WTC11 (cell line): ENCODE results near the gene FAM107B. TPM values are rescaled to one million over a fixed set of nuclear protein-coding genes. Genes with fewer than 3 reads are reported as not detected.

Experiments
- ATAC-seq: fragments of 200-7000 bp; cut with Tn5 transposase; 2 replicates; pipeline ENCODE4 v1.10.0; 2021; ENCODE audit warnings: mild to moderate bottlenecking, moderate library complexity
- CTCF ChIA-PET: fragments of 300-600 bp; sonication (Branson Sonifier 250); formaldehyde crosslinking; loops from one replicate; lab custom pipeline; 2021; ENCODE audit warnings: antibody characterized with exemption; lab: Charles Lee
- POLR2A ChIA-PET: fragments of 350-600 bp; sonication (Branson Sonifier 250); formaldehyde crosslinking; loops from one replicate; lab custom pipeline; 2021; ENCODE audit warnings: antibody characterized with exemption; lab: Charles Lee
- DNase-seq: peaks from one replicate; pipeline ENCODE4 v3.0.0; 2021; ENCODE audit warnings: low spot score
- H3K27ac Mint-ChIP-seq: 2 replicates; pipeline ENCODE4 v1.8.0; 2021; ENCODE audit warnings: mixed read lengths
- H3K27me3 Mint-ChIP-seq: 2 replicates; pipeline ENCODE4 v1.8.0; 2021; ENCODE audit warnings: low read depth, mild to moderate bottlenecking, moderate library complexity, mixed read lengths
- H3K36me3 Mint-ChIP-seq: 2 replicates; pipeline ENCODE4 v1.8.0; 2021; ENCODE audit warnings: mixed read lengths
- H3K4me1 Mint-ChIP-seq: 2 replicates; pipeline ENCODE4 v1.8.0; 2022; ENCODE audit warnings: mixed read lengths
- H3K4me3 Mint-ChIP-seq: 2 replicates; pipeline ENCODE4 v1.8.0; 2021; ENCODE audit warnings: mild to moderate bottlenecking, moderate library complexity, mixed read lengths
- H3K9me3 Mint-ChIP-seq: 2 replicates; pipeline ENCODE4 v1.8.0; 2021; ENCODE audit warnings: mixed read lengths
- CBFB ChIP-seq: sonication (generic); formaldehyde crosslinking; IDR thresholded peaks from 2 replicates; pipeline ENCODE4 v1.8.1; 2022; ENCODE audit warnings: mild to moderate bottlenecking, low read depth, missing genetic modification reagents
- FOXP4 ChIP-seq: sonication (generic); formaldehyde crosslinking; IDR thresholded peaks from 2 replicates; pipeline ENCODE4 v1.8.0; 2022; ENCODE audit warnings: mild to moderate bottlenecking, missing genetic modification reagents
- GABPB1 ChIP-seq: sonication (generic); formaldehyde crosslinking; IDR thresholded peaks from 2 replicates; pipeline ENCODE4 v1.8.1; 2023; ENCODE audit warnings: mild to moderate bottlenecking, missing genetic modification reagents
- IRF1 ChIP-seq: sonication (generic); formaldehyde crosslinking; IDR thresholded peaks from 2 replicates; pipeline ENCODE4 v1.8.0; 2023; ENCODE audit warnings: missing genetic modification reagents
- KAT7 ChIP-seq: sonication (generic); formaldehyde crosslinking; IDR thresholded peaks from 2 replicates; pipeline ENCODE4 v1.8.1; 2023; ENCODE audit warnings: missing genetic modification reagents, mild to moderate bottlenecking, borderline replicate concordance
- MYBL2 ChIP-seq: sonication (generic); formaldehyde crosslinking; IDR thresholded peaks from 2 replicates; pipeline ENCODE4 v1.8.1; 2023; ENCODE audit warnings: mild to moderate bottlenecking, moderate library complexity, missing genetic modification reagents
- NR1H2 ChIP-seq: sonication (generic); formaldehyde crosslinking; IDR thresholded peaks from 2 replicates; pipeline ENCODE4 v1.9.0; 2021; ENCODE audit warnings: mild to moderate bottlenecking, moderate library complexity, missing genetic modification reagents
- NR2C2 ChIP-seq: sonication (generic); formaldehyde crosslinking; IDR thresholded peaks from 2 replicates; pipeline ENCODE4 v1.8.0; 2022; ENCODE audit warnings: mild to moderate bottlenecking, missing genetic modification reagents
- PRRX2 ChIP-seq: fragments of 250-450 bp; sonication (Bioruptor Pico); IDR thresholded peaks from 2 replicates; pipeline ENCODE4 v1.8.0; 2021; ENCODE audit warnings: mild to moderate bottlenecking
- TEAD1 ChIP-seq: sonication (generic); formaldehyde crosslinking; IDR thresholded peaks from 2 replicates; pipeline ENCODE4 v1.8.0; 2022; ENCODE audit warnings: mild to moderate bottlenecking, missing genetic modification reagents
- TEAD4 ChIP-seq: sonication (generic); formaldehyde crosslinking; IDR thresholded peaks from 2 replicates; pipeline ENCODE4 v1.8.0; 2022; ENCODE audit warnings: mild to moderate bottlenecking, missing genetic modification reagents
- TP53 ChIP-seq: sonication (generic); formaldehyde crosslinking; IDR thresholded peaks from 2 replicates; pipeline ENCODE4 v1.8.1; 2023; ENCODE audit warnings: mild to moderate bottlenecking, missing genetic modification reagents
- ZBTB21 ChIP-seq: sonication (generic); formaldehyde crosslinking; IDR thresholded peaks from 2 replicates; pipeline ENCODE4 v1.8.1; 2023; ENCODE audit warnings: mild to moderate bottlenecking, missing genetic modification reagents, borderline replicate concordance
- ZMAT4 ChIP-seq: fragments of 250-450 bp; sonication (Bioruptor Pico); IDR thresholded peaks from 2 replicates; pipeline ENCODE4 v1.9.0; 2021; ENCODE audit warnings: mild to moderate bottlenecking
- ZNF138 ChIP-seq: sonication (generic); formaldehyde crosslinking; conservative IDR thresholded peaks from 2 replicates; pipeline ENCODE4 v1.8.1; 2022; ENCODE audit warnings: mild to moderate bottlenecking, moderate library complexity, missing genetic modification reagents
- ZNF671 ChIP-seq: fragments of 250-450 bp; sonication (Bioruptor Pico); IDR thresholded peaks from 2 replicates; pipeline ENCODE4 v1.8.0; 2021; ENCODE audit warnings: mild to moderate bottlenecking
- total RNA-seq: library from RNA; stranded (reverse); gene quantifications from 3 replicates; pipeline ENCODE4 v1.2.3, GENCODE V29; 2021
- TF ChIP-seq, protein P1 (sequence below): fragments of 250-450 bp; sonication (Bioruptor Pico); IDR thresholded peaks from 2 replicates; pipeline ENCODE4 v1.9.0; 2021; ENCODE audit warnings: mild to moderate bottlenecking, borderline replicate concordance
- TF ChIP-seq, protein P2 (sequence below): sonication (generic); formaldehyde crosslinking; IDR thresholded peaks from 2 replicates; pipeline ENCODE4 v1.8.0; 2022; ENCODE audit warnings: missing genetic modification reagents

Gene FAM107B
- total RNA-seq, 1 experiment from 2014 or later: 22.4 TPM

DNA sequence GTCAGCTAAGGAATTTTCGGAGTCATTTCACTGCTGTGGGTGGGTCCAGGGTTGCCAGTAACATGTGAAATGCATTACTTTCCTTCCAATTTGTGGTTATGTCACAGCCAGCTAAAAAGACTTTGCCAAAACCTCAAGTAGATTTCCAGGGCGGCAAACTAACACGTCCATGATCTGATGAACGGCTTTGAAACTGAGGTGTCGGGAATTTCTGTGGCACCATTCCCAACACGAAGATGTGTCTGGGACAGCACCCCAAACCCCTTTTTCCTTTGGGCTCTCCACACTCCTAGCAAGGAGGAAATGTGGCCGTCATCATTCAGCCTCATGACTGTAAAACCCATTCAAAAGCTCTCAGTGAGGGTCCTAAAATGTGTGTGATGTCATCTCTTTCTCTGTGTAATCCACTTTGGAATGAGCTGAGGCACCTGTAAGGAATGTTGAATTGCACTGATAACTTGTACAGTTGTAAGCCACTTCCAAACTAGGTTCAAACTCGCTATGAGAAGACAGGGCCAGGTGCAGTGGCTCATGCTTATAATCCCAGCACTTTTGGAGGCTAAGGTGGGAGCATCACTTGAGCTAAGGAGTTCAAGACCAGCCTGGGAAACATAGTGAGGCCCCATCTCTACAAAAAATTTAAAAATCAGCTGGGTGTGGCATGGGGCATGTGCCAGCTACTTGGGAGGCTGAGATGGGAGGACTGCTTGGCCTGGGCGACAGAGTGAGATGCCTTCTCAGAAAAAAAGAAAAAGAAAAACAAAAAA lies 297.9 kb downstream of the FAM107B start:
- H3K9me3 Mint-ChIP-seq: peaks cover 13% of the 10 kb centered on the region
- H3K4me3 Mint-ChIP-seq: no peak overlapping the region
- ChIA-PET CTCF (interaction anchor here (1.4 to 5.4 kb wide), 4 partner anchors 12 to 291 kb away, joined by 3 to 60 read pairs (median 24); no protein-coding TSS in a partner anchor), POLR2A (no interaction called here)
- DNase-seq (no peak), ATAC-seq (no peak)
- H3K4me1 Mint-ChIP-seq: peaks cover 11% of the 10 kb centered on the region
- no peaks in the 10 kb centered on the region for H3K27me3 Mint-ChIP-seq
- no peak overlapping the region for H3K27ac Mint-ChIP-seq
- peaks cover 11% of the 10 kb centered on the region for H3K36me3 Mint-ChIP-seq
- TF ChIP-seq ZNF138 (CRISPR knock-in tag) (no peak), CBFB (CRISPR knock-in tag) (no peak), IRF1 (CRISPR knock-in tag) (no peak), FOXP4 (CRISPR knock-in tag) (no peak), TEAD4 (CRISPR knock-in tag) (no peak)
- TF ChIP-seq, protein P1, sequence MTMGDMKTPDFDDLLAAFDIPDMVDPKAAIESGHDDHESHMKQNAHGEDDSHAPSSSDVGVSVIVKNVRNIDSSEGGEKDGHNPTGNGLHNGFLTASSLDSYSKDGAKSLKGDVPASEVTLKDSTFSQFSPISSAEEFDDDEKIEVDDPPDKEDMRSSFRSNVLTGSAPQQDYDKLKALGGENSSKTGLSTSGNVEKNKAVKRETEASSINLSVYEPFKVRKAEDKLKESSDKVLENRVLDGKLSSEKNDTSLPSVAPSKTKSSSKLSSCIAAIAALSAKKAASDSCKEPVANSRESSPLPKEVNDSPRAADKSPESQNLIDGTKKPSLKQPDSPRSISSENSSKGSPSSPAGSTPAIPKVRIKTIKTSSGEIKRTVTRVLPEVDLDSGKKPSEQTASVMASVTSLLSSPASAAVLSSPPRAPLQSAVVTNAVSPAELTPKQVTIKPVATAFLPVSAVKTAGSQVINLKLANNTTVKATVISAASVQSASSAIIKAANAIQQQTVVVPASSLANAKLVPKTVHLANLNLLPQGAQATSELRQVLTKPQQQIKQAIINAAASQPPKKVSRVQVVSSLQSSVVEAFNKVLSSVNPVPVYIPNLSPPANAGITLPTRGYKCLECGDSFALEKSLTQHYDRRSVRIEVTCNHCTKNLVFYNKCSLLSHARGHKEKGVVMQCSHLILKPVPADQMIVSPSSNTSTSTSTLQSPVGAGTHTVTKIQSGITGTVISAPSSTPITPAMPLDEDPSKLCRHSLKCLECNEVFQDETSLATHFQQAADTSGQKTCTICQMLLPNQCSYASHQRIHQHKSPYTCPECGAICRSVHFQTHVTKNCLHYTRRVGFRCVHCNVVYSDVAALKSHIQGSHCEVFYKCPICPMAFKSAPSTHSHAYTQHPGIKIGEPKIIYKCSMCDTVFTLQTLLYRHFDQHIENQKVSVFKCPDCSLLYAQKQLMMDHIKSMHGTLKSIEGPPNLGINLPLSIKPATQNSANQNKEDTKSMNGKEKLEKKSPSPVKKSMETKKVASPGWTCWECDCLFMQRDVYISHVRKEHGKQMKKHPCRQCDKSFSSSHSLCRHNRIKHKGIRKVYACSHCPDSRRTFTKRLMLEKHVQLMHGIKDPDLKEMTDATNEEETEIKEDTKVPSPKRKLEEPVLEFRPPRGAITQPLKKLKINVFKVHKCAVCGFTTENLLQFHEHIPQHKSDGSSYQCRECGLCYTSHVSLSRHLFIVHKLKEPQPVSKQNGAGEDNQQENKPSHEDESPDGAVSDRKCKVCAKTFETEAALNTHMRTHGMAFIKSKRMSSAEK (CRISPR knock-in tag): no peak
- TF ChIP-seq, all 79 proteins: peak for 0

DNA sequence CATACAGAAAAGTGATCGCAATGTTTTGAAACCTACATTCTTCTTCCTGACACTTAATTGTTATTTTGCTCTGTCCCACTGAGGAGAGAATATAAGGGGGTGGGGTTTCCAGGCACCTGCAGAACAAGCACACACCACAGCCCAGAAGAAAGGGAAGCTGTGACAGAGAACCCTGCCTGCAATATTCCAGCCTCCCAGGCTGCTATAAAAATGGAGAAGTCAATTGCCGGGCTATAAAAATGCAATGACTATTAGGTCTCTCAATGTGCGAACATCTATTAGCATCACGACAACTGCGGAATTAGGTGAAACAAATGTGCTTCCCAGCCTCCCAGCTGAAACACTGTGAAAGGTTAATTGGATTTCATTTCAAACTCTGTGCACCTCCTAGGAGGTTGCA lies 298.7 kb downstream of the FAM107B start:
- Mint-ChIP-seq H3K4me3 (no peak overlapping the region), H3K4me1 (peaks cover 11% of the 10 kb centered on the region), H3K9me3 (peaks cover 13% of the 10 kb centered on the region), H3K27ac (no peak overlapping the region), H3K27me3 (no peaks in the 10 kb centered on the region)
- POLR2A ChIA-PET: no interaction called here
- no peak for DNase-seq
- ATAC-seq: no peak
- CTCF ChIA-PET: no interaction called here
- no peak for TF ChIP-seq NR2C2
- no peak for TF ChIP-seq ZBTB21 (CRISPR knock-in tag)
- no peak for TF ChIP-seq MYBL2 (CRISPR knock-in tag)
- TF ChIP-seq, protein P2, sequence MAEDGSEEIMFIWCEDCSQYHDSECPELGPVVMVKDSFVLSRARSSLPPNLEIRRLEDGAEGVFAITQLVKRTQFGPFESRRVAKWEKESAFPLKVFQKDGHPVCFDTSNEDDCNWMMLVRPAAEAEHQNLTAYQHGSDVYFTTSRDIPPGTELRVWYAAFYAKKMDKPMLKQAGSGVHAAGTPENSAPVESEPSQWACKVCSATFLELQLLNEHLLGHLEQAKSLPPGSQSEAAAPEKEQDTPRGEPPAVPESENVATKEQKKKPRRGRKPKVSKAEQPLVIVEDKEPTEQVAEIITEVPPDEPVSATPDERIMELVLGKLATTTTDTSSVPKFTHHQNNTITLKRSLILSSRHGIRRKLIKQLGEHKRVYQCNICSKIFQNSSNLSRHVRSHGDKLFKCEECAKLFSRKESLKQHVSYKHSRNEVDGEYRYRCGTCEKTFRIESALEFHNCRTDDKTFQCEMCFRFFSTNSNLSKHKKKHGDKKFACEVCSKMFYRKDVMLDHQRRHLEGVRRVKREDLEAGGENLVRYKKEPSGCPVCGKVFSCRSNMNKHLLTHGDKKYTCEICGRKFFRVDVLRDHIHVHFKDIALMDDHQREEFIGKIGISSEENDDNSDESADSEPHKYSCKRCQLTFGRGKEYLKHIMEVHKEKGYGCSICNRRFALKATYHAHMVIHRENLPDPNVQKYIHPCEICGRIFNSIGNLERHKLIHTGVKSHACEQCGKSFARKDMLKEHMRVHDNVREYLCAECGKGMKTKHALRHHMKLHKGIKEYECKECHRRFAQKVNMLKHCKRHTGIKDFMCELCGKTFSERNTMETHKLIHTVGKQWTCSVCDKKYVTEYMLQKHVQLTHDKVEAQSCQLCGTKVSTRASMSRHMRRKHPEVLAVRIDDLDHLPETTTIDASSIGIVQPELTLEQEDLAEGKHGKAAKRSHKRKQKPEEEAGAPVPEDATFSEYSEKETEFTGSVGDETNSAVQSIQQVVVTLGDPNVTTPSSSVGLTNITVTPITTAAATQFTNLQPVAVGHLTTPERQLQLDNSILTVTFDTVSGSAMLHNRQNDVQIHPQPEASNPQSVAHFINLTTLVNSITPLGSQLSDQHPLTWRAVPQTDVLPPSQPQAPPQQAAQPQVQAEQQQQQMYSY (CRISPR knock-in tag): no peak
- TF ChIP-seq ZMAT4 (CRISPR knock-in tag): no peak
- no peak for TF ChIP-seq PRRX2 (CRISPR knock-in tag)
- TF ChIP-seq TP53: no peak
- TF ChIP-seq GABPB1 (CRISPR knock-in tag): no peak
- TF ChIP-seq KAT7 (CRISPR knock-in tag): no peak
- TF ChIP-seq TEAD1 (CRISPR knock-in tag): no peak
- TF ChIP-seq ZNF671: no peak
- no peak for TF ChIP-seq NR1H2 (CRISPR knock-in tag)
- TF ChIP-seq, all 79 proteins: peak for 0
- H3K36me3 Mint-ChIP-seq: peaks cover 11% of the 10 kb centered on the region
